Activated B cell treated with CpG ODN at 0.5 μM for 24 hours (primary cell): ENCODE results near the gene MYO15A. TPM values are rescaled to one million over a fixed set of nuclear protein-coding genes. Genes with fewer than 3 reads are reported as not detected.
A peak's percentile ranks its signal among the peaks of the same experiment; 100 is the strongest.

Experiments
- ATAC-seq: fragments of 200-7000 bp; cut with Tn5 transposase; one replicate; pipeline ENCODE4 v1.10.0; 2021; ENCODE audit warnings: low read depth, mild to moderate bottlenecking, moderate library complexity
- CTCF ChIA-PET: fragments of 350-600 bp; sonication (Branson Sonifier 250); formaldehyde crosslinking; loops from one replicate; lab custom pipeline; 2021; ENCODE audit warnings: antibody characterized with exemption; lab: Charles Lee
- POLR2A ChIA-PET: fragments of 350-600 bp; sonication (Branson Sonifier 250); formaldehyde crosslinking; loops from one replicate; lab custom pipeline; 2021; ENCODE audit warnings: antibody characterized with exemption; lab: Charles Lee
- DNase-seq: peaks from one replicate; pipeline ENCODE4 v3.0.0; 2022
- H3K27ac Mint-ChIP-seq: one replicate; pipeline ENCODE4 v1.8.0; 2020; ENCODE audit warnings: mixed read lengths
- H3K27me3 Mint-ChIP-seq: one replicate; pipeline ENCODE4 v1.8.0; 2021; ENCODE audit warnings: mixed read lengths
- H3K36me3 Mint-ChIP-seq: one replicate; pipeline ENCODE4 v1.8.0; 2021; ENCODE audit warnings: low read depth, mixed read lengths
- H3K4me1 Mint-ChIP-seq: one replicate; pipeline ENCODE4 v1.8.0; 2021; ENCODE audit warnings: mixed read lengths
- H3K4me3 Mint-ChIP-seq: one replicate; pipeline ENCODE4 v1.8.0; 2020; ENCODE audit warnings: mild to moderate bottlenecking, mixed read lengths
- H3K9me3 Mint-ChIP-seq: one replicate; pipeline ENCODE4 v1.8.0; 2020; ENCODE audit warnings: mixed read lengths
- CTCF ChIP-seq: fragments of 200-600 bp; IDR thresholded peaks from one replicate; pipeline ENCODE4 v1.8.0; 2022; ENCODE audit warnings: antibody characterized with exemption, mild to moderate bottlenecking
- intact Hi-C: fragments of 100-400 bp; cut with micrococcal nuclease; formaldehyde crosslinking; loops from one replicate; pipeline ENCODE4 v1.15.1; 2024
- total RNA-seq: library from RNA; stranded (reverse); gene quantifications from 2 replicates; pipeline ENCODE4 v1.2.3, GENCODE V29; 2022

MYO15A gene
- total RNA-seq, 1 donor from 2014 or later, result 1.3 TPM

GRCh38 chr17:18224053-18224386 lies 115.5 kb downstream of the MYO15A start:
- POLR2A ChIA-PET, result no interaction called here

GRCh38 chr17:18224387-18225120 lies 116.0 kb downstream of the MYO15A start:
- Mint-ChIP-seq H3K36me3 (peaks cover 4% of the 10 kb centered on the region), H3K4me1 (peaks cover 9% of the 10 kb centered on the region), H3K27ac (peak overlapping the region; percentile 12), H3K27me3 (no peaks in the 10 kb centered on the region), H3K4me3 (peak overlapping the region; percentile 38), H3K9me3 (no peaks in the 10 kb centered on the region)
- DNase-seq (no peak), ATAC-seq (no peak)
- no peak for TF ChIP-seq CTCF
- intact Hi-C loops, result loop anchor here (1.0 to 5.0 kb wide), 4 partner anchors 36 to 558 kb away; partner anchors contain the start of genes ALKBH5, MIEF2, SMCR8 and TVP23B
- ChIA-PET CTCF (no interaction called here), POLR2A (interaction anchor here (0.6 kb wide), 1 partner anchor 11 kb away, joined by 3 read pairs; no protein-coding TSS in a partner anchor)

More at GRCh38 chr17:18224053-18224386, 115.5 kb downstream of the MYO15A start:
- no peak for TF ChIP-seq CTCF
- intact Hi-C loops, result no loop called here
- Mint-ChIP-seq H3K4me1 (peaks cover 9% of the 10 kb centered on the region), H3K9me3 (no peaks in the 10 kb centered on the region), H3K36me3 (peaks cover 4% of the 10 kb centered on the region), H3K4me3 (no peak overlapping the region), H3K27ac (no peak overlapping the region), H3K27me3 (no peaks in the 10 kb centered on the region)
- DNase-seq (no peak), ATAC-seq (no peak)
- CTCF ChIA-PET, result no interaction called here

- ChIA-PET CTCF (no interaction called here), POLR2A (interaction anchor here (0.6 to 1.0 kb wide), 2 partner anchors 12 to 42 kb away, joined by 3 read pairs; partner anchors contain the start of gene ALKBH5)
Observed at GRCh38 chr17:18225121-18225641, 116.6 kb downstream of the MYO15A start, which contains the start of gene LLGL1. LLGL1 (plus strand) TSS chr17:18225635; CDS start chr17:18225683, 48 bp downstream.

GRCh38 chr17:18225642-18226283 lies 117.2 kb downstream of the MYO15A start:
- H3K4me1 Mint-ChIP-seq, result peaks cover 9% of the 10 kb centered on the region

More at GRCh38 chr17:18225121-18225641, 116.6 kb downstream of the MYO15A start, which contains the start of gene LLGL1:
- Mint-ChIP-seq H3K4me1 (peaks cover 9% of the 10 kb centered on the region), H3K4me3 (peak within 1 kb of the TSS; percentile 94), H3K9me3 (no peaks in the 10 kb centered on the region), H3K27me3 (no peaks in the 10 kb centered on the region), H3K36me3 (peaks cover 4% of the 10 kb centered on the region), H3K27ac (peak within 1 kb of the TSS; percentile 86)
- peak; percentile 98 for ATAC-seq
- TF ChIP-seq CTCF, result no peak
- intact Hi-C loops, result loop anchor here (1.0 to 5.0 kb wide), 4 partner anchors 35 to 557 kb away; partner anchors contain the start of genes ALKBH5, MIEF2, SMCR8 and TVP23B
- DNase-seq, result peak; percentile 95

More at GRCh38 chr17:18225642-18226283, 117.2 kb downstream of the MYO15A start:
- no peak for DNase-seq
- Mint-ChIP-seq H3K27ac (peak overlapping the region; percentile 86), H3K27me3 (no peaks in the 10 kb centered on the region), H3K9me3 (no peaks in the 10 kb centered on the region), H3K36me3 (peaks cover 4% of the 10 kb centered on the region), H3K4me3 (peak overlapping the region; percentile 94)
- TF ChIP-seq CTCF, result no peak
- POLR2A ChIA-PET, result interaction anchor here (0.5 to 1.0 kb wide), 3 partner anchors 42 to 986 kb away, joined by 3 to 7 read pairs (median 4); partner anchors contain the start of gene ALKBH5
- intact Hi-C loops, result loop anchor here (1.0 to 5.0 kb wide), 4 partner anchors 35 to 557 kb away; partner anchors contain the start of genes ALKBH5, MIEF2, SMCR8 and TVP23B
- ATAC-seq, result no peak
- CTCF ChIA-PET, result no interaction called here
